Measurements from ENCODE around the gene ROCK2.
"Not testable (repeated sequence)": the region's sequence is repeated elsewhere in the genome, so short reads cannot be mapped to it uniquely, and the experiment has no call there.

Gene ROCK2

DNA sequence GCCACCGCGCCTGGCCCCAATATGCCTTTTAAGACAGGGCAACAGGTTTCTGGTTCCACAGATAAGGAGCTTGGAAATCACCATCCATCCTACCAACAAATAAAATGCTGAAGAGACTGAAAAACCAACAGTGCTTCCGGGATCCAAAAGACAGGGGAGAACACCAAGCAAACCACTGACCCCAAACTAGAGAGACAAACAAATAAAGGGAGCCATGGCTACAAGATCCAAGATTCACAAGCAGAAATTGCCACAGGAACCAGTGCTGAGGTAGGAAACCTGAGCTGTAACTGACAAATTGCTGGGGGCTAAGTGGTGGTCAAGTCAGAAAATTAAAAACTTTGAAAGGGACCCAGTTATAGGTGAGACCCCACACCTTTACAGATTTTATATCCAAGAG lies 76.5 kb downstream of the ROCK2 start:
- DNase-seq (ENCODE audit: low read depth in 2 of 2) = no peak

- no peak for DNase-seq (ENCODE audit: low read depth in 2 of 2)
Measured at GRCh38 chr2:11264818-11265217, 79.6 kb downstream of the ROCK2 start.

DNA sequence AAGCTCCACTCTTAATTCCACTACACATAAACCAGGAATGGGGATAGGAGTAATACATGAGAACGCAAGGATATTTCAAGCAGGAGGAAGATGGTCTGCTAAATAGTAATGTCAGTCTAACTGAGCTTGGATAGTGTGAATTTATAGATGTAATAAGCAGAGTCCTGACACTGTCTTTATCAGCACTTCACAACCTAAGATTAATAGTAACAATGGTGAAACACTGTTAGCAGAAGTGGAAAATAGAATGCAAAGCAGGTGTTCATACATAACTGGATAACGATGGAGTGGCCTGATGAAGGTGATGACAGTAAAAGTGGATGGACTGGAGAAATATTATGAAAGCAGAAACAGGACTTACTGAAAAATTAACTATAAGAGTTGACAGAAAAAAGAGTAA lies 80.4 kb downstream of the ROCK2 start:
- no peak for DNase-seq (ENCODE audit: low read depth in 2 of 2)

GRCh38 chr2:11263177-11263576 lies 81.3 kb downstream of the ROCK2 start:
- no peak for DNase-seq (ENCODE audit: low read depth in 2 of 2)

- not testable (repeated sequence) for DNase-seq (ENCODE audit: low read depth in 2 of 2)
Measured at GRCh38 chr2:11262438-11262837, 82.0 kb downstream of the ROCK2 start.

- not testable (repeated sequence) for DNase-seq (ENCODE audit: low read depth in 2 of 2)
Measured at GRCh38 chr2:11261564-11261963, 82.9 kb downstream of the ROCK2 start.

- DNase-seq (ENCODE audit: low read depth in 2 of 2) = no peak
Measured at GRCh38 chr2:11260979-11261378, 83.5 kb downstream of the ROCK2 start.

DNA sequence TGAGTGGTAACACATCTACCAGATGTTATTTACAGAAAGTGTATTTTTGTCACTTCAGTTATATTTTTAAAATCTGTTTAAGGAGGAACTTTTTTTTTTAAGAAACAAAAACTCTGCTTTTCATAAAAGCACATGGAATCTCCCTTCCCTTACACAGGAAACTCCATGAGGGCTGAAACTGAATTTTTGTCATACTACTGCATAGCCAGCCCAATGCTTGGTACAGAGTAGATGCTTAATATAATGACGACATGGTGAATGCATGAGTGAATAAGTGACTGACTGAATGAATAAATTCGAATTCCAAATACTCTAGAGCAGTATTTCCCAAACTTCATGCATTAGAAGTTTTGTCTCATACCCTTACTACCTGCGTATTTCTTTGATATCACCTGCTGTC lies 86.5 kb downstream of the ROCK2 start:
- no peak for DNase-seq (ENCODE audit: low read depth in 2 of 2)

- no peak for DNase-seq (ENCODE audit: low read depth in 2 of 2)
Measured at GRCh38 chr2:11257078-11257477, 87.4 kb downstream of the ROCK2 start.

GRCh38 chr2:11256166-11256565 lies 88.3 kb downstream of the ROCK2 start:
- DNase-seq (ENCODE audit: low read depth in 2 of 2) = no peak

DNA sequence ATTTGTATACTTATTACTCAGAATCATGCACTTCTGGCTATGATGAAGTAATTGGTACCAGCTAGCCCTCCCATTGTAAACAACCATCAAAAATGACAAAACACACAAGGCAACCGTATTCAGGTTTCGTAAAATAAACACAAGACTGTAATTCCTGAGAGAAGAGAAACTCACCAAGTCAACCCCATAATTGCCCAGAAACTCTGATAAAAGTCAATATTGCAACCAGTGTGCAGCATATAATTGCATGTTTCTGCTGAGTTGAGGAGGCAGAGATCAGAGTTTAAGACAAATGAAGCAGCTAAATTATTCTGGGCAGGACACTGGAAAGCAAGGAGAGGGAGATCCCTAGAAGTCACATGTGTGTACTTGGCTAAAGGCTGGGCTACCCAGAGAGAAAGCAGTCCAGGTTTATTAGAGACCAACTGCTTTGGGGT lies 90.3 kb downstream of the ROCK2 start:
- no peak for DNase-seq (ENCODE audit: low read depth in 2 of 2)

DNA sequence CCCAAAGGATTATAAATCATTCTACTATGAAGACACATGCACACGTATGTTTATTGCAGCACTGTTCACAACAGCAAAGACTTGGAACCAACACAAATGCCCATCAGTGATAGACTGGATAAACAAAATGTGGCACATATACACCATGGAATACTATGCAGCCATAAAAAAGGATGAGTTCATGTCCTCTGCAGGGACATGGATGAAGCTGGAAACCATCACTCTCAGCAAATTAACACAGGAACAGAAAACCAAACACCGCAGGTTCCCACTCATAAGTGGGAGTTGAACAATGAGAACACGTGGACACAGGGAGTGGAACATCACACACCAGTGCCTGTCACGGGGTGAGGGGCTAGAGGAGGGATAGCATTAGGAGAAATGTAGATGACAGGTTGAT lies 92.0 kb downstream of the ROCK2 start:
- DNase-seq (ENCODE audit: low read depth in 2 of 2) = not testable (repeated sequence)

- DNase-seq (ENCODE audit: low read depth in 2 of 2) = no peak
Measured at GRCh38 chr2:11250400-11251196, 93.8 kb downstream of the ROCK2 start.

GRCh38 chr2:11245322-11245721 lies 99.1 kb downstream of the ROCK2 start:
- no peak for DNase-seq (ENCODE audit: low read depth in 2 of 2)

- DNase-seq (ENCODE audit: low read depth in 2 of 2) = no peak
Measured at GRCh38 chr2:11244091-11244826, 100.2 kb downstream of the ROCK2 start.

DNA sequence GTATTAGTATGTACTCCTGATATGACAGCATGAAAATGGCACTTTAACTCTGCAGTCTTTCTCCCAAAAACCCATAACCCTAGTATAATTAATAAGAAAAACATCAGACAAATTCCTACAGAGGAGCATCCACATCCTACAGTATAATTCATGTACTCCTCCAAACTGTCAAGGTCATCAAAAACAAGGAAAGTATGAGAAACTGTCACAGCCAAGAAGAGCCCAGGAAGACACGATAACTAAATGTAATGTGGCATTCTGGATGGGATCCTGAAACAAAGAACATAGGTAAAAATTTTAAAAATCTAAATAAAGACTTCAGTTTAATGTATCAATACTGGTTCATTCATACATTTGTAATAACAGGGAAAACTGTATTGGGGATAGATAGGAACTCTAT lies 100.9 kb downstream of the ROCK2 start:
- no peak for DNase-seq (ENCODE audit: low read depth in 2 of 2)

DNA sequence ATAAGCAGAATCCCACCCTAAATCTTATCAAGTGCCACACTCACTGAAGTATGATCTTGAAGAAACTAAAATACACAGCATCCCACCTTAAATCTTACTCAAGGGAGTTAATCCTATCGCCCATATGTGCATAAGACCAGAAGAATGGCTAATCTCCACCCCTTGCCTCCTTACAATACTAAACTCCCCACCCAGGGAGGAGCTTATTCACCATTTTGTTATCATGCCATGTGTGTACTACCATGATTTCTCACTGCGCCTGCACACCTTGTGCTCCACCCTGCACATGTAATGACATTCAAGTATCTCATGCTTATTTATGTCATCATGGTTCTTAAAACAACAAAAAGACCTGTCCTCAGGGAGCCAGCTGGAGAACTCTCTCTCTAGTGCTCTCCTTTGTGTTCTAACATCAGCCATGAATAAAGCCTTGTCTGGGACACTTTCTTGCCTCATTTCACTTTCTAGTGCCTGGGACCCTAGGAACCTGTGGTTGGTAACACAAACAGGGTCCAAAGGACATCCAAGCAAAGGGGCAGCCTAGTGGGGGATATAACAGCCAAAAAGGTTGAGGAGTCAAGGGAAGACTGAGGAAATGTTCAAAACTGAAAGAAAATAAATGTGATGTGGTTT lies 101.8 kb downstream of the ROCK2 start:
- no peak for DNase-seq (ENCODE audit: low read depth in 2 of 2)

DNA sequence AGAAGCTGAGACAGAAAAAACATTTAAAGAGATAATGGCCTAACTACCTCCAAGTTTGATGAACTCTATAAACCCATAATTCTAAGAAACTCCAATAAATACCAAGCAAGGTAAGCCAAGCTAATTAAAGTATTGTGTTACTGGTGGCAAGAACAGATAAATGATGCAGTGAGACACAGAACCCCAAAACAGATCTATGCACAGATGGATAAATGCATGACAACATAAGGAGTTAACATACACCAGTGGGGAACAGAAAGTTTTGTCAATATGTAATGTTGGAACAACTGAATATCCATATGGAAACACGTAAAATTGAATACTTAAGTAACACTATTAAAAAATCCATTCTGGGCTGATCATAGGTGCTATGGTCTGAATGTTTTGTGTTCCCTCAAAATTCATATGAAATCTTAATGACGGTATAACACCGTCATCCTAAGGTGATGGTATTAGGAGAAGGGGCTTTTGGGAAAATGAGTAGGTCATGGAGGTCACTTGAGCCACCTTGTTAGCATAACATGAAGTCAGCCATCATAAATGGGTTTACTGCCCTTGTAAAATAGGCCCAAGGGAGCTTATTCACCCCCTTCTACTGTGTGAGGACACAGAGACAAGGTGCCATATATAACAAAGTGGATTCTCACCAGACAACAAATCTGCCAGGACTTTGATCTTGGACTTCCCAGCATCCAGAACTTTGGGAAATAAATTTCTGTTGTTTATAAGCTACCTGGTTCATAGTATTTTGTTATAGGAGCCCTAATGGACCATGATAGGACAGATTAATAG lies 102.8 kb downstream of the ROCK2 start:
- no peak for DNase-seq (ENCODE audit: low read depth in 2 of 2)

DNA sequence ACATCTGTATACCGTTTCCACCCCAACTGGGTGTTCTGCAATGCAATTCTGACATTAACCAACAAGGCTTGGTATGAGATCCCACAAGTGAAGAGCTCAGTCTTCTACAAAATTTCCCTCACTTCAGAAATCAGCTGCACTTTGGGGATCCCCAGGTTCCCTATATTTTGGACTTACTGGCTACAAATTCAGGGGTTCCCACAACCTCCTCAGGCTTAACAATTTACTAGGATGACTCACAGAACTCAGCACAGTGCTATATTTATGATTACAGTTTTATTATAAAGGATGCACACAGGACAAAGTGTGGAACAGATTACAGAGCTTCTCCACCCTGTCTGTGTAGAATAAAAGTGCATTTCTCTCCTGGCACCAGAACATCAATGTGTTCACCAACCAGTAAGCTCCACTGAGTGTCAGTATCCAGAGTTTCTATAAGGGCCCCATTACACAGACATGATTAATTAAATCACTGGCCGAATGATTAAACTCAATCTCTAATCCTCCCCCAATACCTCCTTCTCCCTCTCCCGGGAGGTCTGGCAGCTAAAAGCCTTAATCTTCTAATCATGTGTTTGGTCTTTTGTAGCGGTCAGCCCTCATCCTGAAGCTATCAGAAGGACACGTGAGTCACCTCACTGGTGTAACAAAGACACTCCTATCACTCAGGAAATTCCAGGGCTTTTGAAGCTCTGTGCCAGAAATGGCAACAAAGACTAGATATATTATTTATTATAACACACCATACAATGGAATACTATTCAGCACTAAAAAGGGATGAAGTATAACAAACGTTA lies 104.6 kb downstream of the ROCK2 start:
- DNase-seq (ENCODE audit: low read depth in 2 of 2) = no peak

DNA sequence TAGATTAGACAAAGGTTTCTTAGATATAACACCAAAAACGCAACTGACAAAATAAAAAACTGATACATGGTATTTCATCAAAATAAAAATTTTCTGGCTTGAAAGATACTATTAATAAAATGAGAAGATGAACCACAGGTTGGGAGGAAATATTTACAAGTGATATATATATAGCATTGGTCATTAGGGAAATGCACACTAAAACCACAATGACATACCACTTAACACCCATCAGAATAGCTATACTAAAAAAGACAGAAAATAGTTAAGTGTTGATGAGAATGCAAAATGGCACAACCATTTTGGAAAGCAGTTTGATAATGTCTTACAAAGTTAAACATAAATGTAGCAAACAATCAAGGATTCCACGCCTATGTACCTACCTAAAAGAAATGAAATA lies 105.3 kb downstream of the ROCK2 start:
- no peak for DNase-seq (ENCODE audit: low read depth in 2 of 2)

- no peak for DNase-seq (ENCODE audit: low read depth in 2 of 2)
Measured at GRCh38 chr2:11237122-11237521, 107.3 kb downstream of the ROCK2 start.
